HG02981 (cell line): ENCODE results near the gene MXI1.
"Not testable (repeated sequence)": the region's sequence is repeated elsewhere in the genome, so short reads cannot be mapped to it uniquely, and the experiment has no call there.

Experiments used
- ATAC-seq: cut with Tn5 transposase; IDR thresholded peaks from one replicate; pipeline ENCODE4 v1.9.1; 2021; ENCODE audit warnings: mild to moderate bottlenecking, moderate library complexity; ENCODE audit not compliant: unreplicated experiment

The MXI1 gene

GRCh38 chr10:110181451-110181850 lies 26.0 kb upstream of the MXI1 start:
- ATAC-seq: no peak

DNA sequence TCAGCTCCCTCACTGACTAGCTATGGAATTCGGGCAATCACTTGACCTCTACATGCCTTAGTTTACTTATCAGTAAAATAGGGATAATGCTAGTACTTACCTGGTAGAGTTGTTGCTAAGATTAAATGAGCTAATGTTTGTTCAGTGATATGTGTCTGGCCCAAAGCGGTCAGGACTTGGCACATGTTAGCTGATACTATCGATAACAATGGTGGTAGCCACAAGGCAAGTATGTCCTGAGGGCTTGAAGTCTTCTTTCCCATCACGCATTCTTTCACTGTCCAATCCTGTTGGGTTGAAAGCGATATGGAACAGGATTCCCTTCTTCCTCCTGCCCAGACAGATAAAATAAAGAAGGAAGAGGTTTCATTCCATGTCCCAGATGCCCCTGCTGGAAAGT lies 25.5 kb upstream of the MXI1 start:
- no peak for ATAC-seq

DNA sequence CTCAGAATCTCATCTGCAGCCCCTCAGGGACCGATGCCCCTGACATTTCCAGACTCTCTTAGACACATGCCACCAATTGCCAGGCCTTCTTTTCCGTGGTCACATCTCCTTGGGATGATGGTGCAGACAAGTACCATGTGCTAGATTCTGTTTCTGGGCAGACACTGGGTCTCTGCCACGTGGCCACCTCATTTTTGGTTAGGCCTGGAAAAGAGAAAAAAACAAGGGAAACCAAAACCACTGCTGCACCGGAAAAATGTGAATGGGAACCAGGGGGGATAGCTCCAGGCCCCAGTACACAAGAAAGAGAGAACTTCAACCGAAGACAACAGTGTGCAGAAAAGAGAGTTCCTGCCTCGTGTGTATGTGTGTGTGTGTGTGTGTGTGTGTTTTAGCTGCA lies 23.0 kb upstream of the MXI1 start:
- ATAC-seq: no peak

DNA sequence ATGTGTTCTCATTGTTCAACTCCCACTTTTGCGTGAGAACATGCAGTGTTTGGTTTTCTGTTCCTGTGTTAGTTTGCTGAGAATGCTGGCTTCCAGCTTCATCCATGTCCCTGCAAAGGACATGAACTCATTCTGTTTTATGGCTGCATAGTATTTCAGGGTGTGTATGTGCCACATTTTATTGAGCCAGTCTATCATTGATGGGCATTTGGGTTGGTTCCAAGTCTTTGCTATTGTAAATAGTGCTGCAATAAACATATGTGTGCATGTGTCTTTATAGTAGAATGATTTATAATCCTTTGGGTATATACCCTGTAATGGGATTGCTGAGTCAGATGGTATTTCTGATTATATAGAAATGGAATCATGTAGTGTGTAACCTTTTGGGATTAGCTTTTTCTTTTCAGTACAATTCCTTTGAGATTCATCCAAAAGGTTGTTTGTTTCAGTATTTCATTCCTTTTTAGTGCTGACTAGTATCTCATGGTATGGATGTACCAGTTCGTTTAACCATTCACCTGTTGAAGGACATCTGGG lies 21.7 kb upstream of the MXI1 start:
- ATAC-seq: not testable (repeated sequence)

- no peak for ATAC-seq
Observed at GRCh38 chr10:110190170-110190569, 17.2 kb upstream of the MXI1 start.

- peak; percentile 56 for ATAC-seq
Observed at GRCh38 chr10:110192552-110192951, 14.9 kb upstream of the MXI1 start.

GRCh38 chr10:110200503-110200902 lies 6.9 kb upstream of the MXI1 start:
- no peak for ATAC-seq

DNA sequence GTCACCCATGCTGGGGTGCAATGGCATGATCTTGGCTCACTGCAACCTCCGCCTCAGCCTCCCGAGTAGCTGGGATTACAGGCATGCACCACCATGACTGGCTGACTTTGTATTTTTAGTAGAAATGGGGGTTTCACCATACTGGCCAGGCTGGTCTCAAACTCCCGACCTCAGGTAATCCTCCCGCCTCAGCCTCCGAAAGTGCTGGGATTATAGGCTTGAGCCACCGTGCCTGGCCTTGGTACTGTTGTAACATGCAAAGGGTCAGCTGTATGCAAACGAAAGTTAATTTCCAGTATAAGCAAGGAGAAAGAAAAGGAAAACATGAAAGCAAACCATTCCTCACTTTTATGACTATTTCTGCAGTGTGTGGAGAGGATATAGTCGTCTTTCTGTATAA lies 6.4 kb upstream of the MXI1 start:
- ATAC-seq: not testable (repeated sequence)

DNA sequence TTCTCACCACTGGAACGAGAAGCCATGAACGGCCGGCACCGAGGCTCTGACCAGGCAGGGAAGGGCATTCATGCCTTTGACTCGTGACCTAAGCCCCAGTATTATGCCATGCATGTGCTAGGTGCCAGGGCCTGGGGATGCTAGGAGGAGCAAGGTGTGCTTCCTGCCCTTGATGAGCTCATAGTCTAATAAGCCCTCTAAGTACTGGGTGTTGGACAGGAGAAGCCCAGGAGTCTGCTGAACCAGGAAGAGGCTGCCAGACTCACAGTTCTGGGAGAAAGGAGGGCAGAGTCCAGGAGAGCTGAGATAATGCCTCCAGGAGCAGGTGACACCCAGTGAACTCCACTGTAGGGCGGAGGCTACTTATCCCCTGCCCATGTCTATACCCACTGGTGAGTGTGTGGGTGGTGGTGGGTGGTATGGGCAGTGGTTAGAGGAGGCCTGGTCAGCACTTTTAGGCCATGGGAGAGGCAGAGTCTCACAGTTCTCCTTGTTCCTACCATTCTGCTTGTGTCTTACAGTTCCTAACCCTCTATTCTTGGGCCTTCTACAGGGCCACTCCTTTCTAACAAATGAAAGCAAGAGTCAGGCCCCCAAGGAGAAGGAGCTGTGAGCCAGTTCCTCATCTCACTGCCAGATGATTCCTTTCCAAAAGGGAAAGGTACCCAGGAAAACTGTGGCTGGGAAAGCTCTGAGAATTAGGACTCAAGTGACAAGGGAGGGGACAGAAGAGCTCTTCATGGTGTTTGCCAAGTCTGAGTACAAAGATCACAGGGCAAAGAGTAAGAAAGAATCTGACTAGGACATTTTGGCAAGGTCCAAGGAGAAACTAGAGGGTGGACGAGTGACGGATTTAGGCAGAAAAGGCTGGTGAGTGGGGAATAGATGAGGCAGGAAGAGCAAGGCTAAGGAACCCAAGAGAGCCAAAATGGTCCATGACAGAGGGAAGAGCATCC lies 3.6 kb upstream of the MXI1 start:
- ATAC-seq: no peak

DNA sequence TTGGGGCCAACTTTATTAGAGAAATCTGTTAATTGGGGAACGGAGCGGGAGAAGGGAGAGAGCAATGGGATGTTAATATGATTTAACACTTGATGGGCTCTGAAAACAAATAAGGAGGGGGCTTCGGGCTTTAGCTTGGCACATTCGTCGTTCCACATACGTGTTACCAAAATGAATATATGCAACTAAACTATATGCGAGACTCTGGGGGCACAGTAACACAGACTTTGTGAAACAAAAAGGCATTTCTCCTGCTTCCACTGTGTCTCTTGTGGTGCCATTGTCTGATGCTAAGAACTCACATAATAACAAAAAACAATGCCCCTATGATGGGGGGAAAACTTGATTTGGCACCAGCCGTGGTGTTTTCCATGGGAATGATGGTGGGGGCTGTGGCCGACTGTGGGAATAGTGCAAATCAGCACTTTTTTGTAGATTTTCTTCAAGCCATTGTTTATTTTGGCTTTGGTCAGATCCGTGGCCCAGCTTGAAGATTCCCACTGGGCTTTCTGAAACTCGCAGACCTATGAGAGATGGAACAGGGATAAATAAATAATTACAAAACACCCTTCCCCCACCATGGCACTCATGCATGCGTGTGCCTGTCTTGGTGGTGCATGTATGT lies 2.2 kb upstream of the MXI1 start:
- ATAC-seq: no peak

DNA sequence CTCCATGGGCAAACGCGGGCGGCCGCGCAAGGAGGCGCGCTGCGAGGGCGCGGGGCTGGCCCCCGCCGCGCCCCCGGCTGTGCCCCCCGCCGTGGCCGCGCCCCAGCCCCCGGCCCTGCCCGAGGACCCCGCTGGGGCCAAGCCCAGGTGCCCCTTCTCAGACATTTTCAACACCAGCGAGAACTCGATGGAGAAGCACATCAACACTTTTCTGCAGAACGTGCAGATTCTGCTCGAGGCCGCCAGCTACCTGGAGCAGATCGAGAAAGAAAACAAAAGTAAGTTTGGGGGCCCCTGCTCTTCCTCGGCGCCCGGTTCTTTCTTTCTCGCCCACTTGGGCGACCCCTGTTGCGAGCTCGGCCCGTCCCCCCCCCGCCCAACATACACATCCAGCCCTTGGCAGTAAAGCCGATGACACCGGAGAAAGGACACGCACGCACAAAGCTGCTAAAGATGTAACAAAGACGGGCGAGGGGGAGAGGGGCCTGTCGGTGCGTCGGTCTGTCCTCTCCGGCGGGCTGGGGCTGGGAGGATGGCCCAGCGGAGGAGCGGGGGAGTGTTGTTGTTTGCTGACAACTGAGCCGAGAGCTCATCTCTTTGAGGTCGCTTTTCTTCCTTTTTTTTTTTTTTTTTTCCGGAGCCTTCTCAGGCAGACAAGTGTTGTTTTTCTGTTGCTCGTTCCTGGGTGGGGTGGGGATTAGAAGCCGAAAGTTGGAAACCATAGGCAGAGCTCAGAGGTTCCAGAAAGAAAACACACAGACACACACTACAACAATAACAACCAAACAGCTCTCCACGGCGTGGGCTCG lies 604 bp downstream of the MXI1 start:
- peak; percentile 5 for ATAC-seq

- ATAC-seq: no peak
Observed at GRCh38 chr10:110208614-110209453, 1.4 kb downstream of the MXI1 start.

DNA sequence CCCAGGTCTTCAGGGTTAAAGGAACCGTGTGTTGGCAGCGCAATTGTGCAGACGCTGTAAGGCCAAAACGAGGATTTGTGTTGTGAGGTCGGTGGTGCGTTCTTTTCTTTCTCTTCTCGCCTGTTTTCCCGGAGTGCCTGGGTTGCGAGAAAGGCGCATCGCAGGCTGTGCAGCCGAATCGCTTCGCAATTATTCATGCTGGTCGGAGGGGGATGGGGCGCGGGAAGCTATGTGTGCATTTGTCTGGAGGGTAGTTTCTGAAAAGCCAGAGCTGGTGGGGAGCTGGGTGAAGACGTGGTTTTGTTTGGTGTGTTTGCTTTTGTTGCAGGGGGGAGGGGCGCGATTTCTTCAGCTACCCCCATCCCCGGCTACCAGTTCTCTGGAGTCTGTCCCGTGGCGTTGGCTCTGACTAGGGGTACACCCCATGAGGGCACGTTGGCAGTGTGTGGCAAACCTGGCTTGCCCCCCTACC lies 2.1 kb downstream of the MXI1 start:
- ATAC-seq: no peak

DNA sequence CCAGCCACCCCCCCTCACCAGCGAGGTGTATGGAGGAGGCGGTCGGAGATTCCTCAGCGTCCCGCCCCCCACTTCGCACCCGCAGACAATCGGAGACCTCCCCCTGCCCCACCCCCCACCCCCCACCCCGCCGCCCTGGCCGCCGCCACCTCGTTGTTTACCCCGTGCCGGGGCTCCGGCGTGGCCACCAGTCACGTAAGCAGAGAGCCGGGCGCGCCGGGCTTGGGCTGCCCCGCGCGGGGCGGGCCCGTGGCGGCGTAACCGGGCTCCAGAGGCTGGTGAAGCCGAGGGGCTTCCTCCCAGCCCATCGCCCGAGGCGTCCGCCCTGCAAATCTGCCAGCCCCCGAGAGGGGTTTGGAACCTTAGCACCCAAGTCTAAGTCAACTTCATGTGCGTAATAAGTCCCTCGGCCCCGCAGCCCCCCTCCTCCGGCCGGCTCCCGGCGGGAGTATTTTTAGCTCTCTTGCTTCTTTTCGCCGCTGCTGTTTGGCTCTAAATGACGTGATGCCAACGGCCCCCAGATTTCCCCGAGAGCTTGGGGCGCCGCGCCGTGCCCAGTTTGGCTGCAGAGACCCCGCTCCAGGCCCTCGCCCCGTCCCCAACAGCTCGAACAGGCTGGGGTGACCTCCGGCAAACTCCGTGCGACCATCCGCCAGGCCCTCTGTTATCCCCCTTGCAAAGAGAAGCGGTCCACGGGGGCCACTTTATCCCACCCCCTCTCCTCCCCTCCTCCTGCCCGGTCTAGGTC lies 2.7 kb downstream of the MXI1 start:
- no peak for ATAC-seq

- peak; percentile 67 for ATAC-seq
Observed at GRCh38 chr10:110210674-110211464, 3.5 kb downstream of the MXI1 start.

GRCh38 chr10:110211465-110211843 lies 4.0 kb downstream of the MXI1 start:
- no peak for ATAC-seq

- ATAC-seq: no peak
Observed at GRCh38 chr10:110212119-110213006, 5.0 kb downstream of the MXI1 start.

DNA sequence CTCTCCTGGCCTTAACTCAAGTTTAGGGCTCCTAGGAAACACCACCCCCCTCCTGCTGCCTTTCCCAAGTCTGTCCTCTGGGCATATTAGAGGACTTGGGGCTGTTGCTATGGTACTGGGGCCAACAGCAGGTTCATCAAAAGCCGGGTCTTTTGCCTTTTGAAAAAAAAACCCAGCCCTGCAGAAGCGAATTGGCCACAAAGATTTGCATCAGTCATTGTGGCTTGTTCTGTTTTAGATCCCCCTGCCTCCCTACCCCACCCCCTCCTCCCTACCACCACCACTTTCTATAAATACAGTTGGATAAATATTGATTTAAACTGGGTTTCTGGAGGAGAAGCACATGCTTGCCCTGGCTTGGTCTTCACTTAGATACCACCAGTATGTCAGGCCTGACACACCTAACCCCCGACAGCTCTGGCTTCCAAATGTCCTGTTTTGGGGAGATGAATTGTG lies 7.0 kb downstream of the MXI1 start:
- ATAC-seq: peak; percentile 36
